Neural progenitor cell (in vitro differentiated cells): ENCODE measurements around the gene FGFR4.

Experiments used
- CTCF ChIP-seq: fragments of 200-600 bp; sonication (generic); IDR thresholded peaks from 2 replicates; pipeline ENCODE4 v1.5.1; 2017; ENCODE audit warnings: antibody characterized with exemption, mild to moderate bottlenecking
- EZH2 ChIP-seq: fragments of 200-600 bp; sonication (generic); IDR thresholded peaks from 2 replicates; pipeline ENCODE4 v1.6.1; 2017; ENCODE audit warnings: antibody characterized with exemption, mild to moderate bottlenecking, moderate library complexity

GRCh38 chr5:177123789-177124485, 37.2 kb downstream of the FGFR4 start:
- TF ChIP-seq EZH2: no peak
- no peak for TF ChIP-seq CTCF
